Measurements from ENCODE around the gene PPP6C.
A peak's percentile ranks its signal among the peaks of the same experiment; 100 is the strongest.
"Not testable (repeated sequence)": the region's sequence is repeated elsewhere in the genome, so short reads cannot be mapped to it uniquely, and the experiment has no call there.

PPP6C gene

GRCh38 chr9:125189361-125190289 is at the start of gene PPP6C:
PPP6C (minus strand) TSS chr9:125189803; CDS start chr9:125189718, 85 bp downstream.
- TF ChIP-seq CTCF (IDR thresholded peaks at IDR 0.05; ENCODE audit: borderline replicate concordance, insufficient read depth, low read depth, low read length), result peak; percentile 86
- peak within 1 kb of the TSS; percentile 83 for H3K4me3 ChIP-seq (ENCODE audit: low read depth, low read length)

GRCh38 chr9:125238915-125239446 is 49.4 kb upstream of the PPP6C start:
- no peak for TF ChIP-seq CTCF (IDR thresholded peaks at IDR 0.05; ENCODE audit: borderline replicate concordance, insufficient read depth, low read depth, low read length)
- no peak overlapping the region for H3K4me3 ChIP-seq (ENCODE audit: low read depth, low read length)

- H3K4me3 ChIP-seq (ENCODE audit: low read depth, low read length), result no peak overlapping the region
- TF ChIP-seq CTCF (IDR thresholded peaks at IDR 0.05; ENCODE audit: borderline replicate concordance, insufficient read depth, low read depth, low read length), result no peak
These were observed 48.7 kb upstream of the PPP6C start for GRCh38 chr9:125238127-125238914.

- not testable (repeated sequence) for H3K4me3 ChIP-seq (ENCODE audit: low read depth, low read length)
These were observed 47.0 kb upstream of the PPP6C start for GRCh38 chr9:125236520-125237159.

GRCh38 chr9:125235804-125236519 is 46.4 kb upstream of the PPP6C start:
- H3K4me3 ChIP-seq (ENCODE audit: low read depth, low read length), result no peak overlapping the region
- TF ChIP-seq CTCF (IDR thresholded peaks at IDR 0.05; ENCODE audit: borderline replicate concordance, insufficient read depth, low read depth, low read length), result no peak

- not testable (repeated sequence) for H3K4me3 ChIP-seq (ENCODE audit: low read depth, low read length)
These were observed 44.5 kb upstream of the PPP6C start for GRCh38 chr9:125234099-125234498.

- TF ChIP-seq CTCF (IDR thresholded peaks at IDR 0.05; ENCODE audit: borderline replicate concordance, insufficient read depth, low read depth, low read length), result no peak
- no peak overlapping the region for H3K4me3 ChIP-seq (ENCODE audit: low read depth, low read length)
These were observed 44.1 kb upstream of the PPP6C start for GRCh38 chr9:125233678-125234077.
